GM18499 (cell line): ENCODE data around the gene ENAH.
"Not testable (repeated sequence)": the region's sequence is repeated elsewhere in the genome, so short reads cannot be mapped to it uniquely, and the experiment has no call there.

Source experiments
- ATAC-seq: cut with Tn5 transposase; IDR thresholded peaks from one replicate; pipeline ENCODE4 v1.9.1; 2021; ENCODE audit warnings: moderate number of reproducible peaks; ENCODE audit not compliant: insufficient read depth, unreplicated experiment

The ENAH gene

GRCh38 chr1:225651376-225651871 is 1.5 kb downstream of the ENAH start:
- no peak for ATAC-seq

GRCh38 chr1:225650179-225650578 is 2.7 kb downstream of the ENAH start:
- no peak for ATAC-seq

- no peak for ATAC-seq
These were observed 7.6 kb downstream of the ENAH start for GRCh38 chr1:225645194-225645895.

- no peak for ATAC-seq
These were observed 8.3 kb downstream of the ENAH start for GRCh38 chr1:225644666-225645065.

- no peak for ATAC-seq
These were observed 10.7 kb downstream of the ENAH start for GRCh38 chr1:225642177-225642576.

GRCh38 chr1:225638853-225639252 is 14.1 kb downstream of the ENAH start:
- ATAC-seq, result no peak

- no peak for ATAC-seq
These were observed 15.2 kb downstream of the ENAH start for GRCh38 chr1:225637651-225638199.

GRCh38 chr1:225636992-225637391 is 15.9 kb downstream of the ENAH start:
- ATAC-seq, result not testable (repeated sequence)

GRCh38 chr1:225635649-225636048 is 17.3 kb downstream of the ENAH start:
- no peak for ATAC-seq

GRCh38 chr1:225632836-225633235 is 20.1 kb downstream of the ENAH start:
- not testable (repeated sequence) for ATAC-seq

- no peak for ATAC-seq
These were observed 21.8 kb downstream of the ENAH start for GRCh38 chr1:225631021-225631663.

GRCh38 chr1:225629483-225629882 is 23.4 kb downstream of the ENAH start:
- no peak for ATAC-seq

GRCh38 chr1:225628794-225629193 is 24.1 kb downstream of the ENAH start:
- ATAC-seq, result not testable (repeated sequence)

GRCh38 chr1:225627304-225627947 is 25.5 kb downstream of the ENAH start:
- ATAC-seq, result no peak

- ATAC-seq, result no peak
These were observed 26.2 kb downstream of the ENAH start for GRCh38 chr1:225626698-225627097.

GRCh38 chr1:225617956-225618355 is 35.0 kb downstream of the ENAH start:
- ATAC-seq, result no peak

- no peak for ATAC-seq
These were observed 35.4 kb downstream of the ENAH start for GRCh38 chr1:225617479-225617878.

- ATAC-seq, result not testable (repeated sequence)
These were observed 37.5 kb downstream of the ENAH start for GRCh38 chr1:225615403-225615790.

- no peak for ATAC-seq
These were observed 39.9 kb downstream of the ENAH start for GRCh38 chr1:225613006-225613405.

GRCh38 chr1:225612287-225612686 is 40.6 kb downstream of the ENAH start:
- ATAC-seq, result no peak
